ENCODE measurements around the gene PEX11G.

PEX11G gene

DNA sequence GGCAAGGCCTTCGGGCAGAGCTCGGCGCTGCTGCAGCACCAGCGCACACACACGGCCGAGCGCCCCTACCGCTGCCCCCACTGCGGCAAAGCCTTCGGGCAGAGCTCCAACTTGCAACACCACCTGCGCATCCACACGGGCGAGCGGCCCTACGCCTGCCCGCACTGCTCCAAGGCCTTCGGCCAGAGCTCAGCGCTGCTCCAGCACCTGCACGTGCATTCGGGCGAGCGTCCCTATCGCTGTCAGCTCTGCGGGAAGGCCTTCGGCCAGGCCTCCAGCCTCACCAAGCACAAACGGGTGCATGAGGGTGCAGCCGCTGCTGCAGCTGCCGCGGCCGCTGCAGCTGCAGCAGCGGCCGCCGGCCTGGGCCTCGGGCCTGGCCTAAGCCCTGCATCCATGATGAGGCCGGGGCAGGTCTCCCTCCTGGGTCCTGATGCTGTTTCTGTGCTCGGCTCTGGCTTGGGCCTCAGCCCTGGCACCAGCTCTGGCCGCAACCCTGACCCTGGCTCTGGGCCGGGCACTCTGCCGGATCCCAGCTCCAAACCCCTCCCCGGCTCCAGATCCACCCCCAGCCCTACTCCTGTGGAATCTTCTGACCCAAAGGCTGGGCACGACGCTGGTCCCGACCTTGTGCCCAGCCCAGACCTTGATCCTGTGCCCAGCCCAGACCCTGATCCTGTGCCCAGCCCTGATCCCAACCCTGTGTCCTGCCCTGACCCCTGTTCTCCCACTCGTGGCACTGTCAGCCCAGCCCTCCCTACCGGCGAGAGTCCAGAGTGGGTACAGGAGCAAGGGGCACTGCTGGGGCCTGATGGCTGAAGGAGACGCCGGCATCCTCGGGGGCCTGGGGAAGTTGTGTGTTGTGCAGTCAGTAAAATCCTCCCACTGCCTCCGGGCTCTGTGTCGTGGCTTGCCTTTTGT is 31.6 kb upstream of the PEX11G start:
- Histone ChIP-seq H3K4me1 (ENCODE audit: control insufficient read depth, insufficient read depth, low read length) (peaks cover 11% of the 10 kb centered on the region), H3K9ac (ENCODE audit: low read depth, low read length) (no peak overlapping the region), H3K9me3 (ENCODE audit: control insufficient read depth, insufficient read depth, low read length) (no peaks in the 10 kb centered on the region), H3K27ac (ENCODE audit: low read depth, low read length) (no peak overlapping the region), H3K27me3 (ENCODE audit: control insufficient read depth, insufficient read depth, low read length) (no peaks in the 10 kb centered on the region; the same call in 1 of the 2 replicates), H3K36me3 (ENCODE audit: control insufficient read depth, insufficient read depth, low read length) (peaks cover 8% of the 10 kb centered on the region; the same call in 1 of the 2 replicates), H3K4me3 (ENCODE audit: low read depth, low read length) (no peak overlapping the region)

DNA sequence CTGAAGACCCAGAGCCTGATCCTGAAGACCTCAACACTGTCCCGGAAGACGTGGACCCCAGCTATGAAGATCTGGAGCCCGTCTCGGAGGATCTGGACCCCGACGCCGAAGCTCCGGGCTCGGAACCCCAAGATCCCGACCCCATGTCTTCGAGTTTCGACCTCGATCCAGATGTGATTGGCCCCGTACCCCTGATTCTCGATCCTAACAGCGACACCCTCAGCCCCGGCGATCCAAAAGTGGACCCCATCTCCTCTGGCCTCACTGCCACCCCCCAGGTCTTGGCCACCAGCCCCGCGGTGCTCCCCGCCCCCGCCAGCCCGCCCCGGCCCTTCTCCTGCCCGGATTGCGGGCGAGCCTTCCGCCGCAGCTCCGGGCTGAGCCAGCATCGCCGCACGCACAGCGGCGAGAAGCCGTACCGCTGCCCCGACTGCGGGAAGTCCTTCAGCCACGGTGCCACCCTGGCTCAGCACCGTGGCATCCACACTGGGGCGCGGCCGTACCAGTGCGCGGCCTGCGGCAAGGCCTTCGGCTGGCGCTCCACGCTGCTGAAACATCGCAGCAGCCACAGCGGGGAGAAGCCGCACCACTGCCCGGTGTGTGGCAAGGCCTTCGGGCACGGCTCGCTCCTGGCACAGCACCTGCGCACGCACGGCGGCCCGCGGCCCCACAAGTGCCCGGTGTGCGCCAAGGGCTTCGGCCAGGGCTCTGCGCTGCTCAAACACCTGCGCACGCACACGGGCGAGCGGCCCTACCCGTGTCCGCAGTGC is 30.7 kb upstream of the PEX11G start:
- Histone ChIP-seq H3K9me3 (ENCODE audit: control insufficient read depth, insufficient read depth, low read length) (no peaks in the 10 kb centered on the region), H3K4me1 (ENCODE audit: control insufficient read depth, insufficient read depth, low read length) (peaks cover 14% of the 10 kb centered on the region), H3K4me3 (ENCODE audit: low read depth, low read length) (no peak overlapping the region), H3K27me3 (ENCODE audit: control insufficient read depth, insufficient read depth, low read length) (no peaks in the 10 kb centered on the region; the same call in 1 of the 2 replicates), H3K27ac (ENCODE audit: low read depth, low read length) (no peak overlapping the region), H3K9ac (ENCODE audit: low read depth, low read length) (no peak overlapping the region), H3K36me3 (ENCODE audit: control insufficient read depth, insufficient read depth, low read length) (peaks cover 6% of the 10 kb centered on the region; the same call in 1 of the 2 replicates)

DNA sequence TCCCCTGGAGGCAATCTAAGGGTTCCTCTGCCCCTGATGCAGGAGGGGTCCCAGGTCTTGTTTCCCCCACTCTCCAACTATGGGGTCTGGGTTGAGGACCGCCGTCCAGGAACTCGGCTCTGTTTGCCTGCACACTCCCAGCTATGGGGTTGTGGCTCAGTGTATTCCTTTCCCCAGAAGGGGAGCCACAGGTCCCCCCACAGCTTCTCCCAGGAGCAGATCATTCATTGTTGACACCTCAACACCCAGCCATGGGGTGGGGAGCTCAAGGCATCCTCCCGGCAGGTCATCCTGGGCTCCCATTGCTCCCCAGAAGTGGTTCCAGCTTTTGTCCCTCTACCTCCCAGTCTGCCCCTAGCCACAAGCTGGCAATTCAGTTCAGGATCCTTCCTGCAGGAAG is 28.0 kb upstream of the PEX11G start:
- Histone ChIP-seq H3K9ac (ENCODE audit: low read depth, low read length) (no peak overlapping the region), H3K27ac (ENCODE audit: low read depth, low read length) (no peak overlapping the region), H3K9me3 (ENCODE audit: control insufficient read depth, insufficient read depth, low read length) (no peaks in the 10 kb centered on the region), H3K27me3 (ENCODE audit: control insufficient read depth, insufficient read depth, low read length) (no peaks in the 10 kb centered on the region), H3K36me3 (ENCODE audit: control insufficient read depth, insufficient read depth, low read length) (peaks cover 6% of the 10 kb centered on the region; the same call in 1 of the 2 replicates), H3K4me1 (ENCODE audit: control insufficient read depth, insufficient read depth, low read length) (peaks cover 7% of the 10 kb centered on the region), H3K4me3 (ENCODE audit: low read depth, low read length) (peak overlapping the region; percentile 80)

GRCh38 chr19:7516333-7516732 is 27.5 kb upstream of the PEX11G start:
- Histone ChIP-seq H3K4me3 (ENCODE audit: low read depth, low read length) (peak overlapping the region; percentile 80), H3K36me3 (ENCODE audit: control insufficient read depth, insufficient read depth, low read length) (peaks cover 6% of the 10 kb centered on the region; the same call in 1 of the 2 replicates), H3K9ac (ENCODE audit: low read depth, low read length) (peak overlapping the region; percentile 53; the same call in 1 of the 2 replicates), H3K27me3 (ENCODE audit: control insufficient read depth, insufficient read depth, low read length) (no peaks in the 10 kb centered on the region), H3K4me1 (ENCODE audit: control insufficient read depth, insufficient read depth, low read length) (peaks cover 7% of the 10 kb centered on the region), H3K27ac (ENCODE audit: low read depth, low read length) (no peak overlapping the region), H3K9me3 (ENCODE audit: control insufficient read depth, insufficient read depth, low read length) (no peaks in the 10 kb centered on the region)

DNA sequence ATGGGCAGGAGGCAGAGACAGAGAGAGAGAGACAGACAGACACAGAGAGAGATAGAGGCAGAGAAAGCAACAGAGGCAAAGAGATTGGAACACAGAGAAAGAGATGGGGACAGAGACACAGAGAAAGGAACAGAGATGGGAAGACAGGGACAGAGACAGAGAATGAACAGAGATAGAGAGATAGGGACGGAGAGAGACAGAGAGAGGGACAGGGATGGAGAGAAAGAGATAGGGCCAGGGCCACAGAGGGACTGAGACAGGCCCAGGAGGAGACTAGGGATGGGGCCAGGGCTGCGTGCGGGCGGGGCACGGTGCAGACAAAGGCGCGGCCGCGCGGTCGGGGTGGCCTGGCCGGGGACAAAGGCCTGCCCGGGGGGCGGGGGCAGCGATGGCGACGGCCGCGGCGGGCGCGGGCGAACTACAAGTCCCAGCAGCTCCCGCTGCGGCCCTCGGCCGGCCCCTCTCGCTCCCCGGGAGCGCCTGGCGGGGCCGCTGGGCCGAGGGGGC is 26.9 kb upstream of the PEX11G start, which contains the start of gene ZNF358:
ZNF358 (plus strand) TSS at position 459 of the 507 bp plus-strand sequence. CDS start 3,140 bp downstream, outside the sequence.
- Histone ChIP-seq H3K27me3 (ENCODE audit: control insufficient read depth, insufficient read depth, low read length) (no peaks in the 10 kb centered on the region), H3K27ac (ENCODE audit: low read depth, low read length) (peak within 1 kb of the TSS; percentile 5), H3K4me1 (ENCODE audit: control insufficient read depth, insufficient read depth, low read length) (peaks cover 7% of the 10 kb centered on the region), H3K9me3 (ENCODE audit: control insufficient read depth, insufficient read depth, low read length) (no peaks in the 10 kb centered on the region), H3K36me3 (ENCODE audit: control insufficient read depth, insufficient read depth, low read length) (peaks cover 6% of the 10 kb centered on the region; the same call in 1 of the 2 replicates), H3K9ac (ENCODE audit: low read depth, low read length) (peak within 1 kb of the TSS; percentile 78), H3K4me3 (ENCODE audit: low read depth, low read length) (peak within 1 kb of the TSS; percentile 80)

GRCh38 chr19:7515110-7515644 is 26.3 kb upstream of the PEX11G start:
- H3K9ac ChIP-seq (ENCODE audit: low read depth, low read length) = peak overlapping the region; percentile 78
- no peaks in the 10 kb centered on the region for H3K9me3 ChIP-seq (ENCODE audit: control insufficient read depth, insufficient read depth, low read length)
- H3K27me3 ChIP-seq (ENCODE audit: control insufficient read depth, insufficient read depth, low read length) = no peaks in the 10 kb centered on the region
- H3K27ac ChIP-seq (ENCODE audit: low read depth, low read length) = peak overlapping the region; percentile 5
- H3K4me1 ChIP-seq (ENCODE audit: control insufficient read depth, insufficient read depth, low read length) = peaks cover 7% of the 10 kb centered on the region
- H3K36me3 ChIP-seq (ENCODE audit: control insufficient read depth, insufficient read depth, low read length) = peaks cover 6% of the 10 kb centered on the region; the same call in 1 of the 2 replicates
- H3K4me3 ChIP-seq (ENCODE audit: low read depth, low read length) = peak overlapping the region; percentile 54

DNA sequence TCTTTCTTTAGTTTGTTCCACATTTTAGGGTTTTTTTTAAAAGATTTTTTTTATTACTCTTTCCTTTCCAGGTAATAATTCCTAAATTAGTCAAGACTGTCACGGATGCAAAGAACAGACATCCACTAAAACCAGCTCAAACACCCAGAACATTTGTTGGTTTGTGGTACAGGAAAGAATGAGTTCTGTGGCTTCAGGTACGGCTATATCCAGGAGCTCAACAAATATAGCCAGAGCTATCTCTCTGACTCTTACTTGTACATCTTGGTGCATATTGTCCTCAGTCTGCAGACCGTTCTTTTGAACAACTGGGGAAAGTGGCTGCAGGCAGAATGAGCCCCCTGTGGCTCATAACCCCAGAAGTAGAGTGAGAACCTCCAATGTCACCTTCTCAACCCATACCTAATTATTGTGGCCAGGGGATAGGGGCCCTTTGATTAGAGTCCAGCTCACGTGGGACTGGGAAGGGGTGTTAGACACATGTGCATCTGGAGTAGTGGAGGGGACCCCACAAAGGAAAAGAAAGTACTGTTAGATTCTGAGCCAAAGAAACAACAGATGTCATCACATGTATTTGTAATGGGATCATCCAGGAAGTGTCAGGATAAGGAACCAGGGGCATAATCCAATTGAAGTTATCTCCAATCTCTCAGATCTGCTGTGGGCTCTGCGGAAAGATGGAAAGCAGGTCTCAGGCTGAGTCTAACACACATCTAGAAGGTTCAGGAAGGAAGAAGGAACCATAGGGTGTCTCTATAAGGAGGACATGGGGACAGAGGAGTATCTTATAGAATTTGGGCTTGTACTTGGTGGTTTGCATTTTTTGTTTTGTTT is 25.2 kb upstream of the PEX11G start:
- Histone ChIP-seq H3K36me3 (ENCODE audit: control insufficient read depth, insufficient read depth, low read length) (no peaks in the 10 kb centered on the region), H3K27me3 (ENCODE audit: control insufficient read depth, insufficient read depth, low read length) (no peaks in the 10 kb centered on the region), H3K9ac (ENCODE audit: low read depth, low read length) (no peak overlapping the region), H3K4me3 (ENCODE audit: low read depth, low read length) (no peak overlapping the region), H3K9me3 (ENCODE audit: control insufficient read depth, insufficient read depth, low read length) (no peaks in the 10 kb centered on the region), H3K27ac (ENCODE audit: low read depth, low read length) (no peak overlapping the region), H3K4me1 (ENCODE audit: control insufficient read depth, insufficient read depth, low read length) (peaks cover 7% of the 10 kb centered on the region)

GRCh38 chr19:7512400-7512851 is 23.6 kb upstream of the PEX11G start:
- H3K27me3 ChIP-seq (ENCODE audit: control insufficient read depth, insufficient read depth, low read length) = no peaks in the 10 kb centered on the region
- no peaks in the 10 kb centered on the region for H3K9me3 ChIP-seq (ENCODE audit: control insufficient read depth, insufficient read depth, low read length)
- H3K4me3 ChIP-seq (ENCODE audit: low read depth, low read length) = no peak overlapping the region
- no peak overlapping the region for H3K9ac ChIP-seq (ENCODE audit: low read depth, low read length)
- H3K27ac ChIP-seq (ENCODE audit: low read depth, low read length) = no peak overlapping the region
- H3K36me3 ChIP-seq (ENCODE audit: control insufficient read depth, insufficient read depth, low read length) = no peaks in the 10 kb centered on the region
- H3K4me1 ChIP-seq (ENCODE audit: control insufficient read depth, insufficient read depth, low read length) = peaks cover 9% of the 10 kb centered on the region

- H3K9ac ChIP-seq (ENCODE audit: low read depth, low read length) = no peak overlapping the region
- H3K4me3 ChIP-seq (ENCODE audit: low read depth, low read length) = no peak overlapping the region
- no peaks in the 10 kb centered on the region for H3K36me3 ChIP-seq (ENCODE audit: control insufficient read depth, insufficient read depth, low read length)
- H3K9me3 ChIP-seq (ENCODE audit: control insufficient read depth, insufficient read depth, low read length) = no peaks in the 10 kb centered on the region
- H3K27ac ChIP-seq (ENCODE audit: low read depth, low read length) = no peak overlapping the region
- H3K4me1 ChIP-seq (ENCODE audit: control insufficient read depth, insufficient read depth, low read length) = peaks cover 8% of the 10 kb centered on the region; the same call in 1 of the 2 replicates
- no peaks in the 10 kb centered on the region for H3K27me3 ChIP-seq (ENCODE audit: control insufficient read depth, insufficient read depth, low read length)
These were observed 20.8 kb upstream of the PEX11G start for GRCh38 chr19:7509625-7510024.

DNA sequence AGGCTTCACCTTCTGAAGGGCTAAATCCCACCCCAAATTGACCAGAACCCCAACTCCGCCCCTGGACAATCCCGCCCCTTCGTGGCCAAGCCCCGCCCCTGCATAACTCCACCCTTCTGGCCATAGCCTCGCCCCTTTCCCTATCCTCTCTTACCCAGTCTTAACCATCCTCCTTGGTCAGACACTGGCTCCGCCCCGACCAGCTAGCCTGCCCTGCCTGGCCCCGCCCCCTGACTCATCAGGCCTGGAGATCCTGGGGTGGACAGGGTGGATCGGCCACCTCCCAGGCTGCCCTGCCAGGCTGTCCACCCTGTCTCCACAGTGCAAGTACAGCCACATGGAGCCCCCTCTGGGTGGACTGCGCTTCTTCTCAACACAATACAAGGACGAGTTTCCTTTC is 19.0 kb upstream of the PEX11G start:
- no peaks in the 10 kb centered on the region for H3K9me3 ChIP-seq (ENCODE audit: control insufficient read depth, insufficient read depth, low read length)
- peaks cover 8% of the 10 kb centered on the region; the same call in 1 of the 2 replicates for H3K4me1 ChIP-seq (ENCODE audit: control insufficient read depth, insufficient read depth, low read length)
- no peaks in the 10 kb centered on the region for H3K36me3 ChIP-seq (ENCODE audit: control insufficient read depth, insufficient read depth, low read length)
- no peak overlapping the region for H3K27ac ChIP-seq (ENCODE audit: low read depth, low read length)
- H3K27me3 ChIP-seq (ENCODE audit: control insufficient read depth, insufficient read depth, low read length) = no peaks in the 10 kb centered on the region
- H3K4me3 ChIP-seq (ENCODE audit: low read depth, low read length) = no peak overlapping the region
- H3K9ac ChIP-seq (ENCODE audit: low read depth, low read length) = no peak overlapping the region

Measured in HUES48 (cell line).